Neutrophil (primary cell): Measurements from ENCODE around the gene CLIP2.

Experiments used
- H3K27ac ChIP-seq: fragments of 200-600 bp; sonication (generic); 2 replicates; pipeline ENCODE4 v1.5.1; 2016; ENCODE audit warnings: mild to moderate bottlenecking, moderate library complexity
- H3K27me3 ChIP-seq: fragments of 200-600 bp; sonication (generic); 2 replicates; pipeline ENCODE4 v1.6.0; 2016; ENCODE audit warnings: mild to moderate bottlenecking
- H3K36me3 ChIP-seq: fragments of 200-600 bp; sonication (generic); 2 replicates; pipeline ENCODE4 v1.5.1; 2017
- H3K4me1 ChIP-seq, 2 experiments: fragments of 200-600 bp in 1 of 2; sonication (generic) in 1 of 2; 1 replicate in 1 of 2; 2 replicates in 1 of 2; pipeline versions ENCODE4 v1.5.1 to v1.6.1; 2013 to 2016; ENCODE audit warnings: low read depth in 1 of 2, low read length in 1 of 2, mild to moderate bottlenecking in 1 of 2, moderate library complexity in 1 of 2; ENCODE audit not compliant: control insufficient read depth in 1 of 2, insufficient read depth in 1 of 2
- H3K4me3 ChIP-seq, 2 experiments: fragments of 200-600 bp in 1 of 2; sonication (generic) in 1 of 2; 1 replicate in 1 of 2; 2 replicates in 1 of 2; pipeline ENCODE4 v1.5.1; 2013 to 2016; ENCODE audit warnings: low read depth in 1 of 2, low read length in 1 of 2, mild to moderate bottlenecking in 1 of 2, moderate library complexity in 1 of 2
- H3K9me3 ChIP-seq: fragments of 200-600 bp; sonication (generic); 2 replicates; pipeline ENCODE4 v1.5.1; 2016
- CTCF ChIP-seq: fragments of 200-600 bp; sonication (generic); IDR thresholded peaks from 2 replicates; pipeline ENCODE4 v1.5.1; 2016; ENCODE audit warnings: antibody characterized with exemption

CLIP2 gene

DNA sequence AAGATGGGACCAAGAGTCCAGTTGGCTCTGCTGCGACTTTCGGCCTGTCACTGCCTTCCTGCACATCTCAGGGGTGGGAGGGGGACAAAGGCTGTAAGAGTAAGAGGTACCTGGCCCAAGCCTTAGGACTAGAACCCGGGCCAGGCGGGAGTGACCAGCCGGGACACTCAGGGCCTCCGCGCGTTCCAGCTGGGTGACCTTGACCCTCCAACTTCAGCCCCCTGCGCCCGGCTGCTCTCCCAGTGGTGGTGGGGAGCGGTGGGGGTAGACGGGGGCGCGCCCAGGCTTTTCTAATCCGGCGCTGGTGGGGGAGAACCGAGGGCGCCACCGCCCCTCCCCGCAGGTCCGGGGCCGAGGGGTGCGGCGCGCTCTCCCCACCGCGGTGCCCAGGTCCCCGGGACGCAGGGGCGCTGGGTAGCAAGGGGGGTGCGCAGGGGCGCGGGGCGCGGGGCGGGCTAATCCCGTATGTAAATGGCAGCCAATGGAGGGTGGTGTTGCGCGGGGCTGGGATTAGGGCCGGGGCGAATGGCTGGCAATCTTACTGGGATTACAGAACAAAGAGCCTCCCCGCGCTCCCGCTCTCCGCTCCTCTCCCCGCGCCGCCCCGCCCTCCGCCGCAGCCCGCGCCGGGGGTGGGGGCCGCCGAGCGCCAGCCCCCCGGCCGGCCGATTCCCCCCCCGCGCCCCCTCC, 164.3 kb downstream of the CLIP2 start, which contains the start of gene GTF2IRD1:
GTF2IRD1 (plus strand) TSS at position 585 of the 690 bp plus-strand sequence. CDS start 54,175 bp downstream, outside the sequence.
- no peak within 1 kb of the TSS for H3K4me3 ChIP-seq
- H3K27ac ChIP-seq = no peak within 1 kb of the TSS
- H3K27me3 ChIP-seq = peaks cover 67% of the 10 kb centered on the region
- no peaks in the 10 kb centered on the region for H3K36me3 ChIP-seq
- no peaks in the 10 kb centered on the region for H3K9me3 ChIP-seq
- peaks cover 0 to 9% of the 10 kb centered on the region in 2 experiments for H3K4me1 ChIP-seq
- TF ChIP-seq CTCF = no peak

GRCh38 chr7:74454021-74454924, 165.1 kb downstream of the CLIP2 start:
- no peak overlapping the region for H3K4me3 ChIP-seq
- H3K27ac ChIP-seq = no peak overlapping the region

GRCh38 chr7:74454925-74455288, 165.7 kb downstream of the CLIP2 start:
- TF ChIP-seq CTCF = no peak
- H3K36me3 ChIP-seq = no peaks in the 10 kb centered on the region
- H3K4me1 ChIP-seq = peaks cover 0 to 9% of the 10 kb centered on the region in 2 experiments
- H3K27me3 ChIP-seq = peaks cover 67% of the 10 kb centered on the region
- no peaks in the 10 kb centered on the region for H3K9me3 ChIP-seq
- H3K4me3 ChIP-seq = no peak overlapping the region
- H3K27ac ChIP-seq = no peak overlapping the region

More at GRCh38 chr7:74454021-74454924, 165.1 kb downstream of the CLIP2 start:
- Histone ChIP-seq H3K36me3 (no peaks in the 10 kb centered on the region), H3K27me3 (peaks cover 67% of the 10 kb centered on the region), H3K4me1 (peaks cover 0 to 9% of the 10 kb centered on the region in 2 experiments), H3K9me3 (no peaks in the 10 kb centered on the region)
- TF ChIP-seq CTCF = no peak

DNA sequence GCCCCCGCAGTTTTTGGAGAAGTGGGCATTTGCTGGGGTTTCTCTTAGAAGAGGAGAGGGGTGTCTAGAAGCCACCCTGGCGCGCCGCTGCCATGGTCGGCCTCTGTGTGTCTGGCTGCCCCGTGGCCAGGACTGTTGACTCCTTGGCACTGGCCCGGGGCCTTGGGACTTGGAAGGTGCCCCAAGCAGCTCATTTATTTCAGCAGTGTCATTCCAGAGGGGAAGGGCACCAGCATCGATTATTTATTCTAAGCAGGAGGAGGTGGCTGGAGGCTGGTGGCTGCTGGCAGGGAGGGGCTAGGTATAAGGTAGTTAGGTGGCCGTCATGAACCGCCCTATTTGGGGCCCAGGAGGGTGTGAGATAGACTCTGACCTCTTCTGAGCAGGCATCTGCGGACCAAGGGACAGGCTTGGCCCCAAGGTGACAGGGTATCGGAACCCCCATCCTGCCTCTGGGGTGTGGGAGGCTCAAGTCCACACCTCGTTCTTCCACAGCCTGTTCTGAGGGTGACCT, 166.1 kb downstream of the CLIP2 start:
- no peak overlapping the region for H3K27ac ChIP-seq
- no peak overlapping the region for H3K4me3 ChIP-seq
- H3K36me3 ChIP-seq = no peaks in the 10 kb centered on the region
- H3K27me3 ChIP-seq = peaks cover 67% of the 10 kb centered on the region
- peaks cover 0 to 9% of the 10 kb centered on the region in 2 experiments for H3K4me1 ChIP-seq
- TF ChIP-seq CTCF = no peak
- no peaks in the 10 kb centered on the region for H3K9me3 ChIP-seq
